Neural cell (in vitro differentiated cells): ENCODE measurements around the gene GPHB5. TPM values are rescaled to one million over a fixed set of nuclear protein-coding genes. Genes with fewer than 3 reads are reported as not detected.

Experiments
- H2AFZ ChIP-seq: fragments of 200-600, 300-800 bp; sonication (generic), shearing (Covaris generic); 2 replicates; pipeline ENCODE4 v1.6.0; 2014; ENCODE audit warnings: low read depth, mild to moderate bottlenecking, antibody characterized with exemption, low read length, moderate library complexity
- H3F3A ChIP-seq: fragments of 200-600 bp; shearing (Covaris generic); 2 replicates; pipeline ENCODE4 v1.6.1; 2016; ENCODE audit warnings: mild to moderate bottlenecking, moderate library complexity, mixed read lengths, antibody characterized with exemption, low read length; ENCODE audit not compliant: insufficient read depth, poor library complexity, severe bottlenecking
- H3K27ac ChIP-seq: fragments of 200-600, 300-800 bp; sonication (generic), shearing (Covaris generic); 2 replicates; pipeline ENCODE4 v1.5.1; 2014; ENCODE audit warnings: mild to moderate bottlenecking, low read length, moderate library complexity
- H3K27me3 ChIP-seq: fragments of 300-800, 200-600 bp; sonication (generic), shearing (Covaris generic); 2 replicates; pipeline ENCODE4 v1.6.0; 2014; ENCODE audit warnings: mild to moderate bottlenecking, low read depth, low read length, moderate library complexity; ENCODE audit not compliant: insufficient read depth
- H3K36me3 ChIP-seq: fragments of 300-800, 200-600 bp; sonication (generic), shearing (Covaris generic); 2 replicates; pipeline ENCODE4 v1.5.1; 2014; ENCODE audit warnings: mild to moderate bottlenecking, antibody characterized with exemption, low read length, moderate library complexity; ENCODE audit not compliant: insufficient read depth
- H3K4me2 ChIP-seq: fragments of 300-800, 200-600 bp; sonication (generic), shearing (Covaris generic); 2 replicates; pipeline ENCODE4 v1.6.0; 2014; ENCODE audit warnings: mild to moderate bottlenecking, low read length
- H3K4me3 ChIP-seq: fragments of 300-800, 200-600 bp; sonication (generic), shearing (Covaris generic); 2 replicates; pipeline ENCODE4 v1.5.1; 2014; ENCODE audit warnings: mild to moderate bottlenecking, low read length, moderate library complexity
- H3K79me2 ChIP-seq: fragments of 200-600 bp; shearing (Covaris generic); replicated peaks from 2 replicates; pipeline ENCODE4 v1.6.0; 2014; ENCODE audit warnings: mild to moderate bottlenecking, low read length, moderate library complexity; ENCODE audit not compliant: insufficient read depth
- H3K9ac ChIP-seq: fragments of 300-800, 200-600 bp; sonication (generic), shearing (Covaris generic); 2 replicates; pipeline ENCODE4 v1.6.1; 2016; ENCODE audit warnings: mild to moderate bottlenecking, low read length, mixed read lengths
- H3K9me2 ChIP-seq: fragments of 200-600 bp; shearing (Covaris generic); 2 replicates; pipeline ENCODE4 v1.6.1; 2016; ENCODE audit warnings: mild to moderate bottlenecking, low read length, mixed read lengths; ENCODE audit not compliant: insufficient read depth
- H3K9me3 ChIP-seq: fragments of 200-600, 300-800 bp; sonication (generic), shearing (Covaris generic); 2 replicates; pipeline ENCODE4 v1.6.1; 2016; ENCODE audit warnings: mild to moderate bottlenecking, mixed run types, low read length, moderate library complexity, mixed read lengths
- H4K20me1 ChIP-seq: fragments of 200-600 bp; shearing (Covaris generic); 2 replicates; pipeline ENCODE4 v1.6.1; 2016; ENCODE audit warnings: mild to moderate bottlenecking, mixed run types; ENCODE audit not compliant: insufficient read depth
- CTCF ChIP-seq: fragments of 450-650 bp; IDR thresholded peaks from 2 replicates; pipeline ENCODE4 v1.5.1; 2014; ENCODE audit warnings: antibody characterized with exemption, mild to moderate bottlenecking, moderate library complexity; ENCODE audit not compliant: poor library complexity, severe bottlenecking
- EP300 ChIP-seq: fragments of 450-650 bp; conservative IDR thresholded peaks from 2 replicates; pipeline ENCODE4 v1.6.1; 2014; ENCODE audit warnings: antibody characterized with exemption, mild to moderate bottlenecking, moderate library complexity; ENCODE audit not compliant: poor library complexity, severe bottlenecking
- EZH2 ChIP-seq: fragments of 200-600, 300-800 bp; shearing (Covaris generic), sonication (generic); IDR thresholded peaks from 2 replicates; pipeline ENCODE4 v1.6.1; 2014; ENCODE audit warnings: antibody characterized with exemption, low read length, borderline replicate concordance, mild to moderate bottlenecking; ENCODE audit not compliant: insufficient read depth, poor library complexity, severe bottlenecking
- MXI1 ChIP-seq: fragments of 450-650 bp; conservative IDR thresholded peaks from 2 replicates; pipeline ENCODE4 v1.6.1; 2014; ENCODE audit warnings: antibody characterized with exemption, mild to moderate bottlenecking; ENCODE audit not compliant: poor library complexity, severe bottlenecking
- POLR2AphosphoS5 ChIP-seq: IDR thresholded peaks from 2 replicates; pipeline ENCODE4 v1.6.1; 2012
- RAD21 ChIP-seq: fragments of 450-650 bp; conservative IDR thresholded peaks from 2 replicates; pipeline ENCODE4 v1.6.1; 2014; ENCODE audit warnings: antibody characterized with exemption, mild to moderate bottlenecking, moderate library complexity
- REST ChIP-seq: IDR thresholded peaks from 2 replicates; pipeline ENCODE4 v1.6.1; 2012; ENCODE audit warnings: borderline replicate concordance
- SMC3 ChIP-seq: fragments of 450-650 bp; conservative IDR thresholded peaks from 2 replicates; pipeline ENCODE4 v1.6.1; 2014; ENCODE audit warnings: antibody characterized with exemption, mild to moderate bottlenecking, moderate library complexity; ENCODE audit not compliant: poor library complexity
- TAF1 ChIP-seq: IDR thresholded peaks from 2 replicates; pipeline ENCODE4 v1.6.1; 2012; ENCODE audit warnings: low read depth
- polyA plus RNA-seq: library from polyadenylated mRNA; depleted of rRNA; stranded (reverse); fragments of >200 nt; gene quantifications from 2 replicates; pipeline ENCODE4 v1.2.3, GENCODE V29; 2014

GPHB5 gene
- polyA plus RNA-seq, 1 donor from 2014 or later = not detected

- Histone ChIP-seq H2AFZ (no peak overlapping the region), H4K20me1 (no peaks in the 10 kb centered on the region), H3K27ac (no peak overlapping the region), H3F3A (no peaks in the 10 kb centered on the region), H3K9me3 (no peaks in the 10 kb centered on the region), H3K4me2 (no peak overlapping the region), H3K9ac (no peak overlapping the region), H3K4me3 (no peak overlapping the region), H3K9me2 (no peaks in the 10 kb centered on the region), H3K36me3 (no peaks in the 10 kb centered on the region), H3K79me2 (no peaks in the 10 kb centered on the region), H3K27me3 (no peaks in the 10 kb centered on the region)
- no peak for TF ChIP-seq EZH2
- no peak for TF ChIP-seq CTCF
- no peak for TF ChIP-seq MXI1
- no peak for TF ChIP-seq SMC3
- no peak for TF ChIP-seq REST
- TF ChIP-seq POLR2AphosphoS5 = no peak
- no peak for TF ChIP-seq TAF1
- TF ChIP-seq RAD21 = no peak
- no peak for TF ChIP-seq EP300
Observed at GRCh38 chr14:63276016-63276415, 42.7 kb downstream of the GPHB5 start.

DNA sequence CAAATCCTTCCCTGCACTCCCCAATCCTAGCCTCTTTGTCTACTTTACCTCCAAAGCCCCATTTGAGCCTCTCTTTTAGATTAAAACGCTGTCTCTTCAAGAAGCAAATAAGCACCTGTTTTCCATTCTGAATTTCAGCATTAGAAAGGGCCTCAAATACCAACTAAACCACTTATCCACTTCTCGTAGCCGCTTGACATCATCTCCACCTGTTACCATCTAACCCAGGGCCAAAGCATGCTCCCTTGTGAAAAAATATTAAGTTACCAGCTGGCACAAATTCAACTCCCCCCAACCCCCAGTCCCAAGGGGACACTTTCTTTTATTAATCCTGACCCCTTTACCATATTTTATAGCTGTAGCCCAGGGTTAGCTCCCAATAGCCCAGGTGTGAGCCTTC lies 43.1 kb downstream of the GPHB5 start:
- no peaks in the 10 kb centered on the region for H3K9me3 ChIP-seq
- H3K79me2 ChIP-seq = no peaks in the 10 kb centered on the region
- H3K4me2 ChIP-seq = no peak overlapping the region
- H3K9me2 ChIP-seq = no peaks in the 10 kb centered on the region
- TF ChIP-seq SMC3 (no peak), EP300 (no peak), TAF1 (no peak), REST (no peak), POLR2AphosphoS5 (no peak), CTCF (no peak), MXI1 (no peak), EZH2 (no peak), RAD21 (no peak)
- no peak overlapping the region for H2AFZ ChIP-seq
- no peaks in the 10 kb centered on the region for H4K20me1 ChIP-seq
- H3K27ac ChIP-seq = no peak overlapping the region
- no peak overlapping the region for H3K9ac ChIP-seq
- H3K36me3 ChIP-seq = no peaks in the 10 kb centered on the region
- H3F3A ChIP-seq = no peaks in the 10 kb centered on the region
- no peaks in the 10 kb centered on the region for H3K27me3 ChIP-seq
- H3K4me3 ChIP-seq = no peak overlapping the region
